Measurements from ENCODE around the gene MEF2B.
A peak's percentile ranks its signal among the peaks of the same experiment; 100 is the strongest.
"Not testable (repeated sequence)": the region's sequence is repeated elsewhere in the genome, so short reads cannot be mapped to it uniquely, and the experiment has no call there.

MEF2B gene

GRCh38 chr19:19107654-19108053, 62.4 kb downstream of the MEF2B start:
- H3K36me3 Mint-ChIP-seq, result peaks cover 23% of the 10 kb centered on the region
- no peak overlapping the region for H3K4me3 Mint-ChIP-seq

GRCh38 chr19:19106938-19107337, 63.1 kb downstream of the MEF2B start:
- H3K4me3 Mint-ChIP-seq, H3K27me3 Mint-ChIP-seq, H3K9me3 Mint-ChIP-seq, H3K27ac Mint-ChIP-seq, ATAC-seq: not testable (repeated sequence)
- Mint-ChIP-seq H3K36me3 (peaks cover 23% of the 10 kb centered on the region), H3K4me1 (peaks cover 35% of the 10 kb centered on the region)

More at GRCh38 chr19:19107654-19108053, 62.4 kb downstream of the MEF2B start:
- H3K27ac Mint-ChIP-seq, result no peak overlapping the region
- no peak for ATAC-seq
- H3K4me1 Mint-ChIP-seq, result peaks cover 42% of the 10 kb centered on the region
- H3K27me3 Mint-ChIP-seq, result no peaks in the 10 kb centered on the region
- H3K9me3 Mint-ChIP-seq, result no peaks in the 10 kb centered on the region

- no peak for ATAC-seq
- Mint-ChIP-seq H3K27ac (peak overlapping the region; percentile 49), H3K4me3 (peak overlapping the region; percentile 59), H3K36me3 (peaks cover 23% of the 10 kb centered on the region), H3K27me3 (no peaks in the 10 kb centered on the region), H3K4me1 (peaks cover 27% of the 10 kb centered on the region), H3K9me3 (no peaks in the 10 kb centered on the region)
These were observed 64.0 kb downstream of the MEF2B start for GRCh38 chr19:19106056-19106551.

- Mint-ChIP-seq H3K36me3 (peaks cover 26% of the 10 kb centered on the region), H3K4me1 (peaks cover 23% of the 10 kb centered on the region), H3K27ac (peak overlapping the region; percentile 49), H3K27me3 (no peaks in the 10 kb centered on the region), H3K4me3 (peak overlapping the region; percentile 59), H3K9me3 (no peaks in the 10 kb centered on the region)
- ATAC-seq, result peak; percentile 49
These were observed 64.6 kb downstream of the MEF2B start for GRCh38 chr19:19105365-19106055.

GRCh38 chr19:19103167-19103566, 66.9 kb downstream of the MEF2B start:
- Mint-ChIP-seq H3K27me3 (no peaks in the 10 kb centered on the region), H3K27ac (no peak overlapping the region), H3K9me3 (no peaks in the 10 kb centered on the region), H3K36me3 (peaks cover 24% of the 10 kb centered on the region), H3K4me1 (peaks cover 16% of the 10 kb centered on the region), H3K4me3 (no peak overlapping the region)
- no peak for ATAC-seq

- Mint-ChIP-seq H3K4me1 (peaks cover 16% of the 10 kb centered on the region), H3K36me3 (peaks cover 18% of the 10 kb centered on the region)
- H3K9me3 Mint-ChIP-seq, ATAC-seq, H3K4me3 Mint-ChIP-seq, H3K27ac Mint-ChIP-seq, H3K27me3 Mint-ChIP-seq: not testable (repeated sequence)
These were observed 67.5 kb downstream of the MEF2B start for GRCh38 chr19:19102566-19102965.

- no peaks in the 10 kb centered on the region for H3K9me3 Mint-ChIP-seq
- no peak overlapping the region for H3K27ac Mint-ChIP-seq
- no peak for ATAC-seq
- peaks cover 21% of the 10 kb centered on the region for H3K36me3 Mint-ChIP-seq
- peaks cover 16% of the 10 kb centered on the region for H3K4me1 Mint-ChIP-seq
- no peak overlapping the region for H3K4me3 Mint-ChIP-seq
- no peaks in the 10 kb centered on the region for H3K27me3 Mint-ChIP-seq
These were observed 68.5 kb downstream of the MEF2B start for GRCh38 chr19:19101540-19101939.

- no peaks in the 10 kb centered on the region for H3K4me1 Mint-ChIP-seq
- H3K4me3 Mint-ChIP-seq, result no peak overlapping the region
- no peaks in the 10 kb centered on the region for H3K9me3 Mint-ChIP-seq
- no peak for ATAC-seq
- H3K27ac Mint-ChIP-seq, result no peak overlapping the region
- H3K36me3 Mint-ChIP-seq, result peaks cover 13% of the 10 kb centered on the region
- no peaks in the 10 kb centered on the region for H3K27me3 Mint-ChIP-seq
These were observed 71.1 kb downstream of the MEF2B start for GRCh38 chr19:19098703-19099632.

- Mint-ChIP-seq H3K36me3 (peaks cover 13% of the 10 kb centered on the region), H3K4me1 (no peaks in the 10 kb centered on the region), H3K27me3 (no peaks in the 10 kb centered on the region), H3K27ac (no peak overlapping the region), H3K4me3 (no peak overlapping the region), H3K9me3 (no peaks in the 10 kb centered on the region)
- ATAC-seq, result no peak
These were observed 71.9 kb downstream of the MEF2B start for GRCh38 chr19:19098084-19098702.

- no peak for ATAC-seq
- H3K4me3 Mint-ChIP-seq, result no peak overlapping the region
- no peaks in the 10 kb centered on the region for H3K9me3 Mint-ChIP-seq
- peaks cover 13% of the 10 kb centered on the region for H3K36me3 Mint-ChIP-seq
- H3K27ac Mint-ChIP-seq, result no peak overlapping the region
- H3K4me1 Mint-ChIP-seq, result no peaks in the 10 kb centered on the region
- no peaks in the 10 kb centered on the region for H3K27me3 Mint-ChIP-seq
These were observed 73.1 kb downstream of the MEF2B start for GRCh38 chr19:19096641-19097627.

GRCh38 chr19:19095691-19096090, 74.4 kb downstream of the MEF2B start:
- ATAC-seq, result no peak
- Mint-ChIP-seq H3K27me3 (no peaks in the 10 kb centered on the region), H3K36me3 (peaks cover 12% of the 10 kb centered on the region), H3K4me1 (no peaks in the 10 kb centered on the region), H3K4me3 (no peak overlapping the region), H3K9me3 (no peaks in the 10 kb centered on the region), H3K27ac (no peak overlapping the region)
